Left hindlimb (tissue), 1 donor: ENCODE data around the gene CTSO.
"Not testable (repeated sequence)": the region's sequence is repeated elsewhere in the genome, so short reads cannot be mapped to it uniquely, and the experiment has no call there.

Experiments used
- DNase-seq: peaks from one replicate; pipeline ENCODE4 v3.0.0-alpha.2; 2018

CTSO gene

DNA sequence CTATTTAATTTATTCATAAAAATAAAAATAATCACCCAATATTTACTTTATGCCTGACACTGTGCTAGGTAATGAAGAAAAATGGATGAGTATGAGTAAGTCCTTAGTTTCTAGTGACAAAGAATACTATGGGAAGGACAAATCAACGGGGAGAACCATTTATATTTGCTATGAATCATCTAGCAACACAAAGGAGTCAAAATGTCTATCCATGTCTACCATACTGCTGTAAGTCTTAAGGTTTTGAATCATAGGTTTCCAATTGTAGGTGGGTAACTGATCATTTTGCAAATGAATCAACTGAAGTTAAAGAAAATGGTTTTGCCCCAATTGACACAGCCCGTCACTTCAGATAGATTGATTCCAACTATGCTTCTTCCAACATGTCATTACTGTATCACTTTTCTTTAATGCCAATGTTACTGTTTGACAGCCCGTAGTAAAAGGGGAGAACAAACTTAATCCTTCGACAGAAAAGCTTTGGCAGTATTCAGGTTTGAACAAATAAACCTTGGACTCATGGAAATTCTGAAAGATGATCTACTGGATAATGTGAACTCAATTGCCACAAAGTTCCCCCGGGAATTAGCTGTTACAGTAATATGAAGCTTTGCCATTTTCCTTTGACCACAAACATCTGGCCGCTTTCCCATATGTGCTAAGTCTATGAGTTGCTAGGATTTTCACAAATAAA lies 47.0 kb downstream of the CTSO start:
- DNase-seq = peak; percentile 59

GRCh38 chr4:155904331-155904730 lies 49.3 kb downstream of the CTSO start:
- DNase-seq = no peak

GRCh38 chr4:155903453-155903852 lies 50.2 kb downstream of the CTSO start, which contains the start of gene TDO2:
TSS of gene TDO2 (plus strand) at chr4:155903696. CDS start at chr4:155903759, 63 bp downstream.
- no peak for DNase-seq

GRCh38 chr4:155901013-155901412 lies 52.7 kb downstream of the CTSO start:
- no peak for DNase-seq

GRCh38 chr4:155900381-155900780 lies 53.3 kb downstream of the CTSO start:
- DNase-seq = no peak

DNA sequence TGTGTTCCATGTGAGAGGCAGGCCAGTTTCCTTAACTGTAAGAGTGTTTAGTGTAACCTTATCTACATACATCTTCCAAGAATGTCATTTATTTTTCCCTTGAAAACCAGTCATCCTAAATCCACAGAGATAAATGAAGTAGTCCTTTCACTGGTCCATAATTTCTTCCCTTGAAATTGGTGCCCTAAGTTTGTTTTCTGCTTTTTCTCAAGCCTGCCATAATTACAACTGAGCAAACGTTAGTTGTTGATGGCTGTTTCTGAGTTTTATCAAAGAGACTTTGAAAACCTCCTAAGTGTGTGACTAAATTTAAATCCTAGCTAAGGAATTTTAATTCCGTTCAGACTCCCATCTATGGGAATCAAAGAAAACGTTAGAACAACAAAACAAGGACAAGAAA lies 53.8 kb downstream of the CTSO start:
- DNase-seq = no peak

- DNase-seq = not testable (repeated sequence)
These were observed 55.3 kb downstream of the CTSO start for GRCh38 chr4:155898371-155898770.

DNA sequence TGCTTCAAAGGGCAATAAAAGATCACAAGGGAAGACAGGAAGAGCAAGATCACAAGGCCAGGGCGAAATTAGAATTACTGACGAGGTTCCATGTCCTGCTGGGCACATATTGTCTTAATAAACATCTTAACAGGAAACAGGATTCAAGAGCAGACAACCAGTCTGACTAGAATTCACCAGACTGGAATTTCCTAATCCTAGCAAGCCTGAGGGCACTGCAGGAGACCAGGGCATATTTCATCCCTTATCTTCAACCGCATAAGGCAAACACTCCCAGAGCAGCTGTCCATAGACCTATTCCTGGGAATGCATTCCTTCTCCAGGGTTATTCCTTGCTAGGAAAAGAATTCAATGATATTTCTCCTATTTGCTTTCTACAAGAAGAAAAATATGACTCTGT lies 62.6 kb downstream of the CTSO start:
- no peak for DNase-seq

- no peak for DNase-seq
These were observed 63.7 kb downstream of the CTSO start for GRCh38 chr4:155889946-155890345.

GRCh38 chr4:155889031-155889793 lies 64.5 kb downstream of the CTSO start:
- DNase-seq = no peak

DNA sequence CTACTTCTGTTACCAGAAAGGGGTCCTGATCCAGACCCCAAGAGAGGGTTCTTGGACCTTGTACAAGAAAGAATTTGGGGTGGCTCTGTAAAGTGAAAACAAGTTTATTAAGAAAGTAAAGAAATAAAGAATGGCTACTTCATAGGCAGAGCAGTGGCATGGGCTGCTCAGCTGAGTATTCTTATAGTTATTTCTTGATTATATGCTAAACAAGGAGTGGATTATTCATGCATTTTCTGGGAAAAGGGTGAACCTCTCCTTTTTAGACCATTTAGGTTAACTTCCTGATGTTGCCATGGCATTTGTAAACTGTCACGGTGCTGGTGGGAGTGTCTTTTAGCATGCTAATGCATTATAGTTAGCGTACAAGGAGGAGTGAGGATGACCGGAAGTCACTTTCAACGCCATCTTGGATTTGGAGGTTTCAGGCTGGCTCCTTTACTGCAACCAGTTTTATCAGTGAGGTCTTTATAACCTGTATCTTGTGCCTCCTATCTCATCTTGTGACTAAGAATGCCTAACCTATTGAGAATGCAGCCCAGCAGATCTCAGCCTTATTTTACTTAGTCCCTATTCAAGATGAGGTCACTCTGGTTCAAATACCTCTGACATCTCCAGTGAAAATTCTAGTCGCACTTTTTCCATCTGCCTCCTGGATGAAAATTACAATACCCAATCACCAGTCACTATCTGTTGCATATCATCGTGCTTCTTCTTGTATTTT lies 65.7 kb downstream of the CTSO start:
- no peak for DNase-seq

- no peak for DNase-seq
These were observed 66.6 kb downstream of the CTSO start for GRCh38 chr4:155887045-155887444.

DNA sequence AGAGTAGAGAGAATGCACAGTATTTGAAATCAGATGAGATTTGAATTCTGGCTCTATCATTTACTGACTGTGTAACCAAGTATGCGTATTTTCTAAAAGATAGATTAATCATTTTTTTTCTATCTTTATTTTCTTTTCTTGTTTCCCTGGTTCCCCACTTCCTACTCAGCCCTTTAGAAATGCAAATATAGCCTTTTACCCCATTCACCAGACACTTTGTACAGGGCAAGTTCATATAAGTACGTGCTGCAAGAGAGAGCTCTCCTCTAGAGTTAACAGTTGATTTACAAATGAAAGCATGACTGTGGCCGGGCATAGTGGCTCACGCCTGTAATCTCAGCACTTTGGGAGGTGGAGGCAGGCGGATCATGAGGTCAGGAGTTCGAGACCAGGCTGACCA lies 68.0 kb downstream of the CTSO start:
- no peak for DNase-seq

DNA sequence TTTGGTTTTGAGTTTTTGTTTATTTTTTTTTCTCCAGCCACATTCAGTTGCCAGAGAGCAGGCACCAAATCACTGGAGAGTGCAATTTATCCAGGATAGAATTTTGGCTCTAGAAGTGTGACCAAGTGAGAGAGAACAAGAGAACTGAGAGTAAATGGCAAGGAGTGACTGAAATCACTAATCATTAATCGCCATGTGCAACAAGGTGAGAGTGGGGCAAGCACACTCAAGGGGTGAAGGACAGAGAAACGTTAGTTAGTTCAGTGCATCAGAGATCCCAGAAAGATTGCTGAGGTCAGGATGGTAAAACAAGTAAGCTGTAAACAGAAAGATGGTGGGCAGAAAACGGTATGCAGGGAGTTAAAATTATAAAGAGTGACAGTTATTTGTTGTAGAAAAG lies 69.8 kb downstream of the CTSO start:
- no peak for DNase-seq

DNA sequence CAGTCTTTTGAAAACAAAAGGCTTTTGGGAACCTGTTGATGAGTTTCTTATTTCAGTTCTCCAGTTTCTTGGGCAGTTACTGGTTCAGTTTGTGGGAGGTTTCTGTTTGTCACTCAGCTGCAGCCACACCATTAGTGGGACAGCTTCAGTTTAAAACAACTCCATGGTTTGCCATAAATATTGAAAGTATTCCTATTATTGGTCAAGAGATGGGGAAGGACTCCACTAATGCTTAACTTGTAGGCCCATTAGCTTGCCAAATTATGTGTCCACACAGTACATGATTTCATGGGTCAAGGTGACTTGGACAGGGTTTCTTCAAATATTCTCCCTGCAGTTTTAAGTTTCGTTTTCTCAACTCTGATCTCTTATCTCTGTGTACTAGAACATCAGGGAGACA lies 72.1 kb downstream of the CTSO start:
- no peak for DNase-seq

DNA sequence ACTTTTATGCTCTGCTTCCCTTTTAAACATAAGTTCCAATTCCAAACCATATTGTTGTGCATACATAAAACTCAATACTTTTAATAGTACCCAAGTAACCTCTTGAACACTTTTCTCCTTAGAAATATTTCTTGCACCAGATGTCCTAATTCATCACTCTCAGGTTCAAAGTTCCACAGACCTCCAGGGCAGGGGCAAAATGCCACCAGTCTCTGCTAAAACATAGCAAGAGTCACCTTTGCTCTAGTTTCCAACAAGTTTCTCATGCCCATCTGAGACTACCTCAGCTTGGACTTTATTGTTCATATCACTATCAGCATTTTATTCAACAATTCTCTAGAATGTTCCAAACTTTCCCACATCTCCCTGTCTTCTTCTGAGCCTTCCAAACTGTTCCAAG lies 73.9 kb downstream of the CTSO start:
- no peak for DNase-seq

DNA sequence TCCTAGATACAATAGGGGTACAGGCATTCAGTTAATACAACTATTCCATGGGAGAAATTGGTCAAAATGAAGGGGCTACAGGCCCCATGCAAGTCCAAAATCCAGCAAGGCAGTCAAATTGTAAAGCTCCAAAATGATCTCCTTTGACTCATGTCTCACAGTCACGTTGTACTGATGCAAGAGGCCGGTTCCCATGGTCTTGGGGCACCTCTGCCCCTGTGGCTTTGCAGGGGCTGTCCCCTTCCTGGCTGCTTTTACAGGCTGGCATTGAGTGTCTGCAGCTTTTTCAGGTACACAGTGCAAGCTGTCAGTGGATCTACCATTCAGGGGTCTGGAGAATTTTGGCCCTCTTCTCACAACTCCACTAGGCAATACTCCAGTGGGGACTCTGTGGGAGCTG lies 75.1 kb downstream of the CTSO start:
- DNase-seq = no peak

DNA sequence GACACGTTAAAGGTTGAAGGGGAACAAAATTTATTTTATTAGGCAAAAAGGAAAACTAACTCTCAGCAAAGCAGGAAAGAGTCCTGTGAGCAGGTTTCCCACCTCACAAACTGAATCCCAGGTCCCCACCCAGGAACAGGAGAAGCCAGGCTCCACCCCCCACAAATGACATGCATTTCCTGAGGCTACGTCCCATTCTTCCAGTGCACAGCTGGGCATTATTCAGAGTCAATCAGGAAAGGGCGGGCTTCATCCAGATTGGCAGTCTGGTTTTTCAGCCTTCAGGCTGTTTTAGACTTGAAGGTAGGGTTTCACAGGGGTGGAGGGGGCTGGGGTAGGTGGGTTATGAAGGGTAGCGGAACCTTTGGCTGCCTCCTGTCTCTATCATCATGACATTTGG lies 75.7 kb downstream of the CTSO start:
- DNase-seq = no peak

- DNase-seq = no peak
These were observed 77.8 kb downstream of the CTSO start for GRCh38 chr4:155875878-155876277.
